GM23338 (cell line): Measurements from ENCODE around the gene SRGAP2. TPM values are rescaled to one million over a fixed set of nuclear protein-coding genes. Genes with fewer than 3 reads are reported as not detected.
"Not testable (repeated sequence)": the region's sequence is repeated elsewhere in the genome, so short reads cannot be mapped to it uniquely, and the experiment has no call there.

Source experiments
- ATAC-seq: fragments of 200-7000 bp; cut with Tn5 transposase; 3 replicates; pipeline ENCODE4 v1.9.1; 2020
- DNase-seq: peaks from one replicate; pipeline ENCODE4 v3.0.0-alpha.2; 2015; ENCODE audit warnings: low spot score
- H2AFZ ChIP-seq: fragments of 200-600 bp; sonication (generic); 2 replicates; pipeline ENCODE4 v1.8.0; 2016; ENCODE audit warnings: antibody characterized with exemption, mild to moderate bottlenecking, moderate library complexity
- H3F3A ChIP-seq: fragments of 200-600 bp; sonication (generic); replicated peaks from 2 replicates; pipeline ENCODE4 v1.8.0; 2017; ENCODE audit warnings: antibody characterized with exemption, mixed run types, low read depth
- H3K27ac ChIP-seq: fragments of 200-600 bp; sonication (generic); 2 replicates; pipeline ENCODE4 v1.6.1; 2016; ENCODE audit warnings: low read depth
- H3K27me3 ChIP-seq: fragments of 200-600 bp; sonication (generic); 2 replicates; pipeline ENCODE4 v1.8.0; 2016; ENCODE audit warnings: mild to moderate bottlenecking, mixed run types, moderate library complexity; ENCODE audit not compliant: insufficient read depth
- H3K36me3 ChIP-seq: fragments of 200-600 bp; sonication (generic); 2 replicates; pipeline ENCODE4 v1.8.0; 2016; ENCODE audit warnings: mild to moderate bottlenecking; ENCODE audit not compliant: insufficient read depth
- H3K4me1 ChIP-seq: fragments of 200-600 bp; sonication (generic); 2 replicates; pipeline ENCODE4 v1.8.0; 2016; ENCODE audit warnings: mild to moderate bottlenecking, moderate library complexity; ENCODE audit not compliant: insufficient read depth
- H3K4me2 ChIP-seq: fragments of 200-600 bp; sonication (generic); 2 replicates; pipeline ENCODE4 v1.7.1; 2017; ENCODE audit warnings: mixed run types
- H3K4me3 ChIP-seq: fragments of 200-600 bp; sonication (generic); 2 replicates; pipeline ENCODE4 v1.6.1; 2016; ENCODE audit warnings: mixed run types
- H3K79me2 ChIP-seq: fragments of 200-600 bp; sonication (generic); replicated peaks from 2 replicates; pipeline ENCODE4 v1.8.0; 2017; ENCODE audit warnings: mild to moderate bottlenecking; ENCODE audit not compliant: insufficient read depth
- H3K9me2 ChIP-seq: fragments of 200-600 bp; sonication (generic); 2 replicates; pipeline ENCODE4 v1.8.0; 2017; ENCODE audit not compliant: insufficient read depth
- H4K20me1 ChIP-seq: fragments of 200-600 bp; sonication (generic); replicated peaks from 2 replicates; pipeline ENCODE4 v1.8.0; 2017; ENCODE audit warnings: mild to moderate bottlenecking; ENCODE audit not compliant: insufficient read depth
- H3K27ac Mint-ChIP-seq: 2 replicates; pipeline ENCODE4 v1.8.0; 2020; ENCODE audit warnings: inconsistent platforms, mild to moderate bottlenecking, moderate library complexity, mixed read lengths
- H3K27me3 Mint-ChIP-seq: 3 replicates; pipeline ENCODE4 v1.8.0; 2022; ENCODE audit warnings: low read depth, mild to moderate bottlenecking, moderate library complexity, mixed read lengths, inconsistent platforms; ENCODE audit not compliant: insufficient read depth, poor library complexity
- H3K36me3 Mint-ChIP-seq: 3 replicates; pipeline ENCODE4 v1.8.0; 2021; ENCODE audit warnings: low read depth, mild to moderate bottlenecking, inconsistent platforms, moderate library complexity, mixed read lengths
- H3K4me1 Mint-ChIP-seq: 3 replicates; pipeline ENCODE4 v1.8.0; 2020; ENCODE audit warnings: mild to moderate bottlenecking, inconsistent platforms, mixed read lengths
- H3K4me3 Mint-ChIP-seq: 3 replicates; pipeline ENCODE4 v1.8.0; 2021; ENCODE audit warnings: moderate library complexity, mild to moderate bottlenecking, inconsistent platforms, mixed read lengths
- H3K9me3 Mint-ChIP-seq: 3 replicates; pipeline ENCODE4 v1.8.0; 2020; ENCODE audit warnings: moderate library complexity, mild to moderate bottlenecking, inconsistent platforms, mixed read lengths
- polyA plus RNA-seq: library from polyadenylated mRNA; unstranded; fragments of >200 nt; fragmentation: Nextera tagmentation; extraction: Ambion mirVana; gene quantifications from 2 replicates; pipeline ENCODE4 v1.2.1, GENCODE V29; 2016
- total RNA-seq: library from RNA; depleted of rRNA; stranded (reverse); fragments of >200 nt; shearing (Covaris generic); gene quantifications from 2 replicates; pipeline ENCODE4 v1.2.3, GENCODE V29; 2014

SRGAP2 gene
- total and polyA plus RNA-seq, 2 experiments from 2014 or later: 41.4 to 77.8 TPM

GRCh38 chr1:206182368-206183317, 20.7 kb upstream of the SRGAP2 start:
- not testable (repeated sequence) for H3K27me3 ChIP-seq, DNase-seq, ATAC-seq, H3K4me3 Mint-ChIP-seq, H3K36me3 Mint-ChIP-seq, H3F3A ChIP-seq, H3K9me3 Mint-ChIP-seq, H3K4me2 ChIP-seq, H3K27me3 Mint-ChIP-seq, H3K9me2 ChIP-seq, H3K4me1 Mint-ChIP-seq, H3K4me3 ChIP-seq, H3K79me2 ChIP-seq, H4K20me1 ChIP-seq, H3K27ac ChIP-seq, H3K36me3 ChIP-seq, H2AFZ ChIP-seq, H3K4me1 ChIP-seq, H3K27ac Mint-ChIP-seq

GRCh38 chr1:206183788-206184187, 19.6 kb upstream of the SRGAP2 start:
- not testable (repeated sequence) for H3K9me3 Mint-ChIP-seq, H3K4me3 ChIP-seq, H3K27ac Mint-ChIP-seq, ATAC-seq, H3K36me3 ChIP-seq, H3K27me3 Mint-ChIP-seq, H3K4me2 ChIP-seq, H3K27me3 ChIP-seq, H3K9me2 ChIP-seq, H3K4me1 ChIP-seq, H4K20me1 ChIP-seq, H3F3A ChIP-seq, H3K4me1 Mint-ChIP-seq, DNase-seq, H2AFZ ChIP-seq, H3K27ac ChIP-seq, H3K79me2 ChIP-seq, H3K4me3 Mint-ChIP-seq, H3K36me3 Mint-ChIP-seq

GRCh38 chr1:206185778-206186177, 17.6 kb upstream of the SRGAP2 start:
- H2AFZ ChIP-seq, H3K4me3 Mint-ChIP-seq, H3F3A ChIP-seq, H3K27me3 Mint-ChIP-seq, H3K9me3 Mint-ChIP-seq, H3K27me3 ChIP-seq, ATAC-seq, H3K4me1 Mint-ChIP-seq, H3K4me1 ChIP-seq, H3K9me2 ChIP-seq, H3K36me3 Mint-ChIP-seq, DNase-seq, H3K27ac Mint-ChIP-seq, H3K4me3 ChIP-seq, H3K27ac ChIP-seq, H4K20me1 ChIP-seq, H3K79me2 ChIP-seq, H3K36me3 ChIP-seq, H3K4me2 ChIP-seq: not testable (repeated sequence)

- not testable (repeated sequence) for H4K20me1 ChIP-seq, H3K4me1 ChIP-seq, H2AFZ ChIP-seq, H3K36me3 Mint-ChIP-seq, DNase-seq, H3K27me3 Mint-ChIP-seq, H3K9me3 Mint-ChIP-seq, H3K4me3 ChIP-seq, H3F3A ChIP-seq, H3K79me2 ChIP-seq, H3K4me1 Mint-ChIP-seq, H3K9me2 ChIP-seq, H3K4me3 Mint-ChIP-seq, H3K4me2 ChIP-seq, H3K27ac ChIP-seq, H3K27ac Mint-ChIP-seq, ATAC-seq, H3K36me3 ChIP-seq, H3K27me3 ChIP-seq
Observed at GRCh38 chr1:206186826-206187225, 16.5 kb upstream of the SRGAP2 start.

- H2AFZ ChIP-seq, H3K4me3 Mint-ChIP-seq, H3K27me3 Mint-ChIP-seq: not testable (repeated sequence)
Observed at GRCh38 chr1:206195182-206195581, 8.2 kb upstream of the SRGAP2 start.

GRCh38 chr1:206196748-206197424, 6.5 kb upstream of the SRGAP2 start:
- H3K9me3 Mint-ChIP-seq, H3K27ac Mint-ChIP-seq, H3K4me3 ChIP-seq, DNase-seq, H3K9me2 ChIP-seq, H4K20me1 ChIP-seq, H3K4me2 ChIP-seq, H3K27me3 Mint-ChIP-seq, H3K36me3 ChIP-seq, H3K36me3 Mint-ChIP-seq, H3K4me1 Mint-ChIP-seq, H3F3A ChIP-seq, H3K27me3 ChIP-seq, H3K27ac ChIP-seq, H2AFZ ChIP-seq, H3K4me3 Mint-ChIP-seq, H3K79me2 ChIP-seq, H3K4me1 ChIP-seq, ATAC-seq: not testable (repeated sequence)

More at GRCh38 chr1:206195182-206195581, 8.2 kb upstream of the SRGAP2 start:
- H3K4me2 ChIP-seq, H3K36me3 ChIP-seq, H3K79me2 ChIP-seq, H3K27me3 ChIP-seq, H3K9me3 Mint-ChIP-seq, H3K4me1 Mint-ChIP-seq, H3K36me3 Mint-ChIP-seq, ATAC-seq, H3K27ac Mint-ChIP-seq, H4K20me1 ChIP-seq, H3K4me3 ChIP-seq, DNase-seq, H3K4me1 ChIP-seq, H3K27ac ChIP-seq, H3F3A ChIP-seq, H3K9me2 ChIP-seq: not testable (repeated sequence)
